PC-3 (cell line): ENCODE measurements around the gene DBF4B. TPM values are rescaled to one million over a fixed set of nuclear protein-coding genes. Genes with fewer than 3 reads are reported as not detected.

Experiments used
- ATAC-seq: fragments of 200-7000 bp; cut with Tn5 transposase; 2 replicates; pipeline ENCODE4 v1.9.1; 2020; ENCODE audit warnings: mild to moderate bottlenecking, moderate library complexity
- BruUV-seq: library from RNA; stranded (reverse); fragments of 400-500 nt; replicated peaks from 2 replicates; lab custom pipeline; 2021; lab: Mats Ljungman, UMichigan
- CTCF ChIA-PET: fragments of 300-600 bp; sonication (Branson Sonifier 250); formaldehyde crosslinking; loops from one replicate; lab custom pipeline; 2022; ENCODE audit warnings: antibody characterized with exemption; lab: Charles Lee
- POLR2A ChIA-PET: fragments of 300-600 bp; sonication (Branson Sonifier 250); formaldehyde crosslinking; loops from one replicate; lab custom pipeline; 2022; ENCODE audit warnings: antibody characterized with exemption; ENCODE audit not compliant: unreplicated experiment; lab: Charles Lee
- DNase-seq: peaks from one replicate; pipeline ENCODE4 v3.0.0-alpha.2; 2015
- H2AFZ ChIP-seq: fragments of 300-600 bp; sonication (generic); 2 replicates; pipeline ENCODE4 v1.6.0; 2016; ENCODE audit warnings: antibody characterized with exemption, low read length
- H3F3A ChIP-seq: fragments of 300-600 bp; sonication (generic); one replicate; pipeline ENCODE4 v1.6.0; 2017; ENCODE audit warnings: antibody characterized with exemption, low read length, control low read depth, mild to moderate bottlenecking; ENCODE audit not compliant: unreplicated experiment
- H3K27ac ChIP-seq: fragments of 300-600 bp; sonication (generic); 2 replicates; pipeline ENCODE4 v1.5.1; 2016; ENCODE audit warnings: mild to moderate bottlenecking, low read length
- H3K27me3 ChIP-seq: fragments of 300-600 bp; sonication (generic); 2 replicates; pipeline ENCODE4 v1.6.1; 2016; ENCODE audit warnings: low read length, mixed read lengths
- H3K36me3 ChIP-seq: fragments of 300-600 bp; sonication (generic); 2 replicates; pipeline ENCODE4 v1.6.1; 2016; ENCODE audit warnings: low read depth, mixed run types, low read length, mixed read lengths
- H3K4me1 ChIP-seq: fragments of 300-600 bp; sonication (generic); 2 replicates; pipeline ENCODE4 v1.5.1; 2016; ENCODE audit warnings: low read length; ENCODE audit not compliant: insufficient read depth
- H3K4me2 ChIP-seq: fragments of 300-600 bp; sonication (generic); 2 replicates; pipeline ENCODE4 v1.6.0; 2016; ENCODE audit warnings: low read length
- H3K4me3 ChIP-seq: fragments of 300-600 bp; sonication (generic); 2 replicates; pipeline ENCODE4 v1.5.1; 2016; ENCODE audit warnings: mild to moderate bottlenecking, low read length, mixed read lengths
- H3K79me2 ChIP-seq: fragments of 300-600 bp; sonication (generic); 2 replicates; pipeline ENCODE4 v1.6.1; 2017; ENCODE audit warnings: low read length, mixed read lengths
- H3K9ac ChIP-seq: fragments of 300-600 bp; sonication (generic); 2 replicates; pipeline ENCODE4 v1.6.0; 2016; ENCODE audit warnings: mild to moderate bottlenecking, low read length
- H3K9me2 ChIP-seq: fragments of 300-600 bp; sonication (generic); replicated peaks from 2 replicates; pipeline ENCODE4 v1.6.1; 2016; ENCODE audit warnings: mixed run types, low read length, mixed read lengths
- H3K9me3 ChIP-seq: fragments of 300-600 bp; sonication (generic); 2 replicates; pipeline ENCODE4 v1.6.1; 2016; ENCODE audit warnings: low read length, mixed read lengths
- H4K20me1 ChIP-seq: fragments of 300-600 bp; sonication (generic); 2 replicates; pipeline ENCODE4 v1.6.1; 2016; ENCODE audit warnings: low read length, mixed read lengths
- EZH2 ChIP-seq: fragments of 300-600 bp; sonication (generic); IDR thresholded peaks from one replicate; pipeline ENCODE4 v1.6.1; 2017; ENCODE audit warnings: antibody characterized with exemption, mild to moderate bottlenecking, low read length; ENCODE audit not compliant: unreplicated experiment
- EZH2phosphoT487 ChIP-seq: fragments of 300-600 bp; sonication (generic); IDR thresholded peaks from 2 replicates; pipeline ENCODE4 v1.6.1; 2018; ENCODE audit warnings: mild to moderate bottlenecking, antibody characterized with exemption, low read length, borderline replicate concordance
- intact Hi-C: fragments of 100-400 bp; cut with micrococcal nuclease; formaldehyde crosslinking; loops from 2 replicates; pipeline ENCODE4 v1.9.0; 2023
- total RNA-seq: library from RNA; depleted of rRNA; stranded (reverse); fragments of >200 nt; gene quantifications from 2 replicates; pipeline ENCODE4 v1.2.3, GENCODE V29; 2014
- TF ChIP-seq, protein P1 (sequence below): fragments of 300-600 bp; sonication (generic); conservative IDR thresholded peaks from 2 replicates; pipeline ENCODE4 v1.5.1; 2017; ENCODE audit warnings: antibody characterized with exemption, low read depth, mild to moderate bottlenecking, low read length

Gene DBF4B
- total RNA-seq, 1 experiment from 2014 or later = 17.9 TPM

DNA sequence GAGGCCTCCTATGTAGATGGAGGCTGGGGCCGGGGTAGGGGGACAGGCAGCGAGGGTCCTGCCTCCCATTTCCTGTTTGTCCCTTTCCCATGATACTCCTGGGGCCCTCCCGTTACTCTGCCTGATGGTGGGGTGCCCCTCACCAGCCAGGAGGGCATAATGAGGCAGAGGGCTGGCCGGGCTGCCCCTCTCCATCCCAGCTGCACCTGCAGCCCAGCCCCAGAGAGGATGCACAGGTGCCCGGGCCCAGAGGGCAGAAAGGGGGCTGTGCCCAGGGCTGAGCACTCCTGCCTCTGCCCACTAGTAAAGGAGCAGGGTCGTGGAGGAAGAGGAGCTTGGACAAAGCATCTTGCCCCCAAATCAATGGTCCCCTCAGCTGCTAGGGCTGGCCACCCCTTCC, 60.8 kb downstream of the DBF4B start:
- Histone ChIP-seq H3K9me2 (no peaks in the 10 kb centered on the region), H3K4me2 (no peak overlapping the region), H3F3A (no peaks in the 10 kb centered on the region), H3K27ac (no peak overlapping the region), H3K36me3 (no peaks in the 10 kb centered on the region), H3K27me3 (no peaks in the 10 kb centered on the region), H3K9me3 (no peaks in the 10 kb centered on the region), H3K4me1 (peaks cover 2% of the 10 kb centered on the region; the same call in 1 of the 2 replicates), H2AFZ (no peak overlapping the region), H3K9ac (no peak overlapping the region), H3K79me2 (no peaks in the 10 kb centered on the region), H4K20me1 (no peaks in the 10 kb centered on the region), H3K4me3 (no peak overlapping the region)
- intact Hi-C loops = no loop called here
- ChIA-PET POLR2A (no interaction called here), CTCF (interaction anchor here (0.6 kb wide), 1 partner anchor 245 kb away, joined by 12 read pairs; no protein-coding TSS in a partner anchor)
- no TSS peak for BruUV-seq
- TF ChIP-seq EZH2 = no peak
- TF ChIP-seq EZH2phosphoT487 = no peak
- TF ChIP-seq, protein P1, sequence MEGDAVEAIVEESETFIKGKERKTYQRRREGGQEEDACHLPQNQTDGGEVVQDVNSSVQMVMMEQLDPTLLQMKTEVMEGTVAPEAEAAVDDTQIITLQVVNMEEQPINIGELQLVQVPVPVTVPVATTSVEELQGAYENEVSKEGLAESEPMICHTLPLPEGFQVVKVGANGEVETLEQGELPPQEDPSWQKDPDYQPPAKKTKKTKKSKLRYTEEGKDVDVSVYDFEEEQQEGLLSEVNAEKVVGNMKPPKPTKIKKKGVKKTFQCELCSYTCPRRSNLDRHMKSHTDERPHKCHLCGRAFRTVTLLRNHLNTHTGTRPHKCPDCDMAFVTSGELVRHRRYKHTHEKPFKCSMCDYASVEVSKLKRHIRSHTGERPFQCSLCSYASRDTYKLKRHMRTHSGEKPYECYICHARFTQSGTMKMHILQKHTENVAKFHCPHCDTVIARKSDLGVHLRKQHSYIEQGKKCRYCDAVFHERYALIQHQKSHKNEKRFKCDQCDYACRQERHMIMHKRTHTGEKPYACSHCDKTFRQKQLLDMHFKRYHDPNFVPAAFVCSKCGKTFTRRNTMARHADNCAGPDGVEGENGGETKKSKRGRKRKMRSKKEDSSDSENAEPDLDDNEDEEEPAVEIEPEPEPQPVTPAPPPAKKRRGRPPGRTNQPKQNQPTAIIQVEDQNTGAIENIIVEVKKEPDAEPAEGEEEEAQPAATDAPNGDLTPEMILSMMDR = no peak
- DNase-seq (no peak), ATAC-seq (no peak)

DNA sequence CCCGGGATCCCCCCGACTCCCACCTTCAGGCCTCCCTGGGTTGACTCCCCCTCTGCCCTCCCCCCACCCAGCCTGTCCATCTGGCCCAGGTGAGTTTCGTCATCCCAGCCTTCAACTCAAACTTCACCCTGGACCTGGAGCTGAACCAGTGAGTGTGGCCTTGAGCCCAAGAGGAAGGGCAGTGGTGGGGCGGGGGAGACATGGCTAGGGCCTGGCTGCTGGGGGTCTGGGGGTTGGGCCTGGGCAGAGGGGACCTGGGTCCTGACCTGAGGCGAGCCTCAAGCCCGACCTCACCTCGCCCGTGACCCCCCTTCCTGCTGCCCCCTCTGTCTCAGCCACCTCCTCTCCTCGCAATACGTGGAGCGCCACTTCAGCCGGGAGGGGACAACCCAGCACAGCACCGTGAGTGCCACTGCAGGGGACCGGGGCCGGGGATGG, 61.2 kb downstream of the DBF4B start:
- no peak overlapping the region for H3K4me2 ChIP-seq
- CTCF ChIA-PET = interaction anchor here (0.6 kb wide), 1 partner anchor 246 kb away, joined by 12 read pairs; no protein-coding TSS in a partner anchor
- H3K4me3 ChIP-seq = no peak overlapping the region
- H3K9me2 ChIP-seq = no peaks in the 10 kb centered on the region
- H4K20me1 ChIP-seq = no peaks in the 10 kb centered on the region
- H3F3A ChIP-seq = no peaks in the 10 kb centered on the region
- ATAC-seq = no peak
- H3K27ac ChIP-seq = no peak overlapping the region
- intact Hi-C loops = no loop called here
- H3K36me3 ChIP-seq = no peaks in the 10 kb centered on the region
- H3K27me3 ChIP-seq = no peaks in the 10 kb centered on the region
- no peaks in the 10 kb centered on the region for H3K9me3 ChIP-seq
- H3K4me1 ChIP-seq = peaks cover 6% of the 10 kb centered on the region; the same call in 1 of the 2 replicates
- no TSS peak for BruUV-seq
- no peak overlapping the region for H3K9ac ChIP-seq
- no peaks in the 10 kb centered on the region for H3K79me2 ChIP-seq
- no peak for DNase-seq
- no peak overlapping the region for H2AFZ ChIP-seq
- TF ChIP-seq, protein P1 = no peak
- TF ChIP-seq EZH2 (no peak), EZH2phosphoT487 (no peak)
- POLR2A ChIA-PET = no interaction called here

DNA sequence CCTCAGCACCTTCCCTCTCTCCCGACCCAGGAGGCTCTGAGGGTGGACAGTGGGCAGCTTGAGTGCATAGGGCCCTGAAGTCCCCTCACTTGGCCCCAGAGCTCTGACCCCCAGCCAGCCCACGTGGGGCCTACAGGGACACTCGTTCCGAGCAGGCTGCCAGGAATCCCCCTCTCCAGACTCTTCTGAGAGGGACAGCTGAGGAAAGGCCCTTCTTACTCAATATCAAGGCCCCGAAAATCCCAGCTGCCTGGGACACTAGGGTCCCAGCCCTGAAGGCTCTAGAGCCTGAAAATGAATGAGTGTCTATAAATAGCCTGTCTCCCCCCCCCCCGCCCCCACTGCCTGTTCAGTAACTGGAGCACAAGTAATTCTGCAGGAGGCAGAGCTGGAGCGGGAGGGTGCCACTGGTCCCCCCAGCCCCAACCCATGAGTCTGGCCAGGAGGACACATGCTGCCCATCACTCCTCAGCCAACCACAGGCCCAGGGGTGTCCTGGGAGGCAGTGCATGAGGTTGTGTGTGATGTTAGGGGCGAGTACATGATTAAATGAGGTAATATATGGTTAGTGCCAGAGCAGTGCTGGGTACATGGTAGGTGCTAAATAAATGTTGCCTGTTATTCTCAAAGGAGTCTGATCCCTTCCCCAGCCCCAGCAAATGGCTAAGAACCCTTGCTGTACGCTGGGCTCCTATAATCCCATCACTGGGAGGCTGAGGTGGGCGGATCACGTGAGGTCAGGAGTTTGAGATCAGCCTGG, 61.9 kb downstream of the DBF4B start:
- BruUV-seq = no TSS peak
- Histone ChIP-seq H3K9ac (no peak overlapping the region), H3K9me3 (no peaks in the 10 kb centered on the region), H3K79me2 (no peaks in the 10 kb centered on the region), H3K36me3 (no peaks in the 10 kb centered on the region), H3K27ac (no peak overlapping the region), H3K4me1 (peaks cover 7% of the 10 kb centered on the region; the same call in 1 of the 2 replicates), H3K9me2 (no peaks in the 10 kb centered on the region), H2AFZ (no peak overlapping the region), H3F3A (no peaks in the 10 kb centered on the region), H3K4me3 (no peak overlapping the region), H3K4me2 (no peak overlapping the region), H4K20me1 (no peaks in the 10 kb centered on the region), H3K27me3 (no peaks in the 10 kb centered on the region)
- DNase-seq (no peak), ATAC-seq (no peak)
- intact Hi-C loops = no loop called here
- CTCF ChIA-PET = interaction anchor here (0.6 kb wide), 3 partner anchors 97 to 266 kb away, joined by 5 to 12 read pairs (median 5); no protein-coding TSS in a partner anchor
- POLR2A ChIA-PET = no interaction called here
- TF ChIP-seq EZH2 (no peak), EZH2phosphoT487 (no peak)
- TF ChIP-seq, protein P1 = no peak
